ENCODE measurements around the gene KRTAP10-6.

GRCh38 chr21:44614961-44615391 is 22.7 kb upstream of the KRTAP10-6 start:
- TF ChIP-seq CTCF (IDR thresholded peaks at IDR 0.05; ENCODE audit: low read depth, low read length) (no peak), POLR2A (IDR thresholded peaks at IDR 0.05; ENCODE audit: extremely low read depth, insufficient read length) (no peak), MYC (IDR thresholded peaks at IDR 0.05; ENCODE audit: low read depth, low read length) (no peak)
- TF ChIP-seq, protein P1, sequence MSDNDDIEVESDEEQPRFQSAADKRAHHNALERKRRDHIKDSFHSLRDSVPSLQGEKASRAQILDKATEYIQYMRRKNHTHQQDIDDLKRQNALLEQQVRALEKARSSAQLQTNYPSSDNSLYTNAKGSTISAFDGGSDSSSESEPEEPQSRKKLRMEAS (IDR thresholded peaks at IDR 0.05; ENCODE audit: low read depth, low read length), result no peak

Measured in NB4 (cell line).